ENCODE results near the gene BRD3. TPM values are rescaled to one million over a fixed set of nuclear protein-coding genes. Genes with fewer than 3 reads are reported as not detected.

The BRD3 gene
- total RNA-seq, 1 donor from 2014 or later = 90.0 TPM

GRCh38 chr9:134007571-134007970 lies 60.3 kb downstream of the BRD3 start:
- TF ChIP-seq, protein P1, sequence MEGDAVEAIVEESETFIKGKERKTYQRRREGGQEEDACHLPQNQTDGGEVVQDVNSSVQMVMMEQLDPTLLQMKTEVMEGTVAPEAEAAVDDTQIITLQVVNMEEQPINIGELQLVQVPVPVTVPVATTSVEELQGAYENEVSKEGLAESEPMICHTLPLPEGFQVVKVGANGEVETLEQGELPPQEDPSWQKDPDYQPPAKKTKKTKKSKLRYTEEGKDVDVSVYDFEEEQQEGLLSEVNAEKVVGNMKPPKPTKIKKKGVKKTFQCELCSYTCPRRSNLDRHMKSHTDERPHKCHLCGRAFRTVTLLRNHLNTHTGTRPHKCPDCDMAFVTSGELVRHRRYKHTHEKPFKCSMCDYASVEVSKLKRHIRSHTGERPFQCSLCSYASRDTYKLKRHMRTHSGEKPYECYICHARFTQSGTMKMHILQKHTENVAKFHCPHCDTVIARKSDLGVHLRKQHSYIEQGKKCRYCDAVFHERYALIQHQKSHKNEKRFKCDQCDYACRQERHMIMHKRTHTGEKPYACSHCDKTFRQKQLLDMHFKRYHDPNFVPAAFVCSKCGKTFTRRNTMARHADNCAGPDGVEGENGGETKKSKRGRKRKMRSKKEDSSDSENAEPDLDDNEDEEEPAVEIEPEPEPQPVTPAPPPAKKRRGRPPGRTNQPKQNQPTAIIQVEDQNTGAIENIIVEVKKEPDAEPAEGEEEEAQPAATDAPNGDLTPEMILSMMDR (IDR thresholded peaks at IDR 0.05; ENCODE audit: unreplicated experiment) = no peak
- Mint-ChIP-seq H3K4me3 (no peak overlapping the region), H3K36me3 (peaks cover 4% of the 10 kb centered on the region), H3K27ac (no peak overlapping the region), H3K9me3 (peaks cover 4% of the 10 kb centered on the region), H3K27me3 (ENCODE audit: low read depth) (peaks cover 3% of the 10 kb centered on the region), H3K4me1 (peaks cover 6% of the 10 kb centered on the region)
- no peak for DNase-seq (ENCODE audit: low spot score in 2 of 2, unreplicated experiment in 2 of 2)

DNA sequence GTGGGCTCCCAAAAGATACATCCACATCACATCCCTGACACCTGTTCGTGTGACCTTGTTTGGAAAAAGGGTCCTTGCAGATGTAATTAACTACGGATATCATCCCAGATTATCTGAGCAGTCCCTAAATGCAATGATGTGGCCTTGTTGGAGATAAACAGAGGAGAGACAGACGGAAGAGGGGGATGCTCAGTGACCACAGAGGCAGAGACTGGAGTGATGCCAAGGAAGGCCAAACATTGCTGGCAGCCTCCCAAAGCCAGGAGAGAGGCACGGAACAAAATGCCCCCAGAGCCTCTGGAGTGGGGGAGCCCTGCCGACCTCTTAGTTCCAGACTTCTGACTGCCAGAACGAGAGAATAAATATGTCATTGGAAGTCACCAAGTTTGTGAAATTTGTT lies 60.7 kb downstream of the BRD3 start:
- peaks cover 4% of the 10 kb centered on the region for H3K9me3 Mint-ChIP-seq
- no peak overlapping the region for H3K4me3 Mint-ChIP-seq
- TF ChIP-seq, protein P1 (IDR thresholded peaks at IDR 0.05; ENCODE audit: unreplicated experiment) = no peak
- peaks cover 6% of the 10 kb centered on the region for H3K4me1 Mint-ChIP-seq
- peaks cover 4% of the 10 kb centered on the region for H3K36me3 Mint-ChIP-seq
- H3K27ac Mint-ChIP-seq = no peak overlapping the region
- no peak for DNase-seq (ENCODE audit: low spot score in 2 of 2, unreplicated experiment in 2 of 2)
- H3K27me3 Mint-ChIP-seq (ENCODE audit: low read depth) = peaks cover 6% of the 10 kb centered on the region

DNA sequence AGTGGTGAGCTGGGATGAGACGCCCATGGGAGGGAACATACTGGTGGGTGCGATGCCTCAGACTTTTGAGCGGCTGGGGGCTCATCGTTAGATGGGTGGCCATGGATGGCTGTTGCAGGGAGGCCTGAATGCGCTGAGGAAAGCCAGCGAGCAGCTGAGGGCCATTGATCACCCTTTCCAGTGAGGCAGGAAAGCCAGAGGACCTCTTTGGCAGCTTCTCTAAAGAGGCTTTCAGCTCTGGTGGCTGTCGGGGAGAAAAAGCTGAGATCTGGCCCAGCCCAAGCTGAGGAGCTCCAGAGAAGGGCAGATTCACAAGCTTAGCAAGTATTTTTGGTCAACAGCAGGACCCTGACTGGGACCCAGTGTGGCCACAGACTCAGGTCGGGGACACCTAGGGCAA lies 62.4 kb downstream of the BRD3 start:
- H3K27ac Mint-ChIP-seq = no peak overlapping the region
- DNase-seq (ENCODE audit: low spot score in 2 of 2, unreplicated experiment in 2 of 2) = no peak
- no peaks in the 10 kb centered on the region for H3K9me3 Mint-ChIP-seq
- no peaks in the 10 kb centered on the region for H3K36me3 Mint-ChIP-seq
- H3K27me3 Mint-ChIP-seq (ENCODE audit: low read depth) = peaks cover 8% of the 10 kb centered on the region
- no peak overlapping the region for H3K4me3 Mint-ChIP-seq
- TF ChIP-seq, protein P1 (IDR thresholded peaks at IDR 0.05; ENCODE audit: unreplicated experiment) = no peak
- H3K4me1 Mint-ChIP-seq = peaks cover 6% of the 10 kb centered on the region

- DNase-seq (ENCODE audit: low spot score in 2 of 2, unreplicated experiment in 2 of 2) = no peak
- Mint-ChIP-seq H3K27me3 (ENCODE audit: low read depth) (peaks cover 12% of the 10 kb centered on the region), H3K27ac (no peak overlapping the region)
Measured at GRCh38 chr9:134004881-134005280, 62.9 kb downstream of the BRD3 start.

DNA sequence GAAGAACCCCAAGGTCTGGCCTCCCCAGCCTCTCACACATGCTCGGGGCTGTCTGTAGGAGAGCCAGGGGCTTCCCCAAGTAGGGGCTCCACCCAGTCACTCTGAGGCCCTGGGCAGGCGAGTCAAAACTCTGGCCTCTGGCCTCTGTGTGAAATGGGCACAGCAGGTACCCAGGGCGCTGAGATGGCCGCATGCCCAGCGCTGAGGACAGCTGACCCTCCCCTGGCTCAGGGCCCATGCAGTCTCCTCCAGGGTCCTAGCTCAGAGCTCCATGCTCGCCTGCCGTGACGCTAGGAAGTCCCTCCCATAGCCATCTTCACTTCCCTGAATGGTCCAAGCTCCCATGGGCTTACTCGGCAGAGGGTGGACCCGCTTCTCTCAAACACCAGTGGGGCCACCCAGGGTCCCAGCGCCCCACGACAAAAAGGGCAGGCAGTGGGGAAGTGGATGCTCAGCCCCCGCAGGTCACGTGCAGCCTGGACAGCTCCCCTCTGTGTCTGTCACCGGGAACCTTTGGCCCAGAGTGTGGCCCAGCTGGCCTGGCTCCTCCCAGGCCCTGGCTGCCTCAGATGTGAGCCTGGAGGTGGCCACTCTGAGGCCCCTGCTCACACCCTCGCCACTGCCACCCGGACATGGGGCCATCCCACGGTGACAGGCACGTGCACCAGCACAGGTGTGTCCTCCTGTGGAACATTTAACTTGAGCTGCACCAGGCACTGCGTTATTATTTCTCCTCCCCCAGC lies 63.5 kb downstream of the BRD3 start:
- Mint-ChIP-seq H3K4me3 (no peak overlapping the region), H3K9me3 (no peaks in the 10 kb centered on the region), H3K36me3 (no peaks in the 10 kb centered on the region), H3K27ac (no peak overlapping the region), H3K27me3 (ENCODE audit: low read depth) (peaks cover 12% of the 10 kb centered on the region), H3K4me1 (peaks cover 6% of the 10 kb centered on the region)
- DNase-seq (ENCODE audit: low spot score in 2 of 2, unreplicated experiment in 2 of 2) = no peak
- TF ChIP-seq, protein P1 (IDR thresholded peaks at IDR 0.05; ENCODE audit: unreplicated experiment) = no peak

More at GRCh38 chr9:134004881-134005280, 62.9 kb downstream of the BRD3 start:
- H3K36me3 Mint-ChIP-seq = no peaks in the 10 kb centered on the region
- no peak overlapping the region for H3K4me3 Mint-ChIP-seq
- H3K4me1 Mint-ChIP-seq = peaks cover 6% of the 10 kb centered on the region
- no peaks in the 10 kb centered on the region for H3K9me3 Mint-ChIP-seq
- TF ChIP-seq, protein P1 (IDR thresholded peaks at IDR 0.05; ENCODE audit: unreplicated experiment) = no peak
